ENCODE data around the gene KIDINS220. TPM values are rescaled to one million over a fixed set of nuclear protein-coding genes. Genes with fewer than 3 reads are reported as not detected.

KIDINS220 gene
- total and polyA plus RNA-seq, 9 of the 15 experiments (the other 6 are each of a cell fraction or from before 2014, with no cell fraction given): 15.2 to 48.0 (median 34.4) TPM

GRCh38 chr2:8803658-8804379, 33.6 kb downstream of the KIDINS220 start (continued):
- no peak for TF ChIP-seq ATF2 (CRISPR knock-in tag; IDR thresholded peaks at IDR 0.05)
- TF ChIP-seq ZBTB1 (CRISPR knock-in tag; IDR thresholded peaks at IDR 0.05; ENCODE audit: borderline replicate concordance, low read depth): no peak
- no peak for TF ChIP-seq ZBTB12 (CRISPR knock-in tag; IDR thresholded peaks at IDR 0.05)
- TF ChIP-seq YY1 (IDR thresholded peaks at IDR 0.05; ENCODE audit: borderline replicate concordance in 1 of 3, control insufficient read depth in 1 of 3, extremely low read depth in 1 of 3, insufficient read depth in 3 of 3, insufficient read length in 1 of 3, insufficient replicate concordance in 2 of 3, low read depth in 1 of 3, low read length in 2 of 3): no peak
- no peak for TF ChIP-seq HMGN3 (IDR thresholded peaks at IDR 0.05; ENCODE audit: borderline replicate concordance, extremely low read depth, insufficient read length, low read depth, low read length)
- TF ChIP-seq PHF8 (IDR thresholded peaks at IDR 0.05; ENCODE audit: borderline replicate concordance, low read length): no peak
- TF ChIP-seq HES1 (IDR thresholded peaks at IDR 0.05; ENCODE audit: low read depth): no peak
- no peak for TF ChIP-seq THAP12 (CRISPR knock-in tag; IDR thresholded peaks at IDR 0.05)
- 0 out of 2 replicates have a peak, but pooled peaks have one; percentile 42 for TF ChIP-seq ADNP (tag; IDR thresholded peaks at IDR 0.05)
- peak; percentile 34; the same call in 1 of the 2 replicates for TF ChIP-seq CBFA2T2 (conservative IDR thresholded peaks at IDR 0.05)
- no peak for TF ChIP-seq ZNF512 (tag; IDR thresholded peaks at IDR 0.05)
- TF ChIP-seq SMC3 (conservative IDR thresholded peaks at IDR 0.05; ENCODE audit: insufficient read depth, low read depth, low read length): 0 out of 2 replicates have a peak, but pooled peaks have one; percentile 16
- no peak for TF ChIP-seq ARID3A (IDR thresholded peaks at IDR 0.05; ENCODE audit: borderline replicate concordance, low read depth, low read length)
- TF ChIP-seq HNRNPH1 (optimal IDR thresholded peaks at IDR 0.05; ENCODE audit: low read depth, low read length): no peak
- peak; percentile 76 for TF ChIP-seq CREM (IDR thresholded peaks at IDR 0.05; ENCODE audit: low read depth)

Measured in K562 (cell line).